Activated T-cell treated with anti-CD3 and anti-CD28 coated beads for 1 hour (primary cell): ENCODE measurements around the gene TMEM247.
"Not testable (repeated sequence)": the region's sequence is repeated elsewhere in the genome, so short reads cannot be mapped to it uniquely, and the experiment has no call there.

Source experiments
- DNase-seq: peaks from one replicate; pipeline ENCODE4 v3.0.0-alpha.2; 2020; ENCODE audit warnings: low read depth

Gene TMEM247

GRCh38 chr2:46512185-46512584 is 32.8 kb downstream of the TMEM247 start:
- DNase-seq: no peak

- DNase-seq: no peak
Observed at GRCh38 chr2:46514738-46515137, 35.4 kb downstream of the TMEM247 start.

- no peak for DNase-seq
Observed at GRCh38 chr2:46517485-46517884, 38.1 kb downstream of the TMEM247 start.

GRCh38 chr2:46518861-46519260 is 39.5 kb downstream of the TMEM247 start:
- DNase-seq: no peak

GRCh38 chr2:46519265-46519664 is 39.9 kb downstream of the TMEM247 start:
- DNase-seq: no peak

GRCh38 chr2:46520130-46520711 is 40.9 kb downstream of the TMEM247 start:
- DNase-seq: no peak

- DNase-seq: no peak
Observed at GRCh38 chr2:46521215-46521683, 41.9 kb downstream of the TMEM247 start.

GRCh38 chr2:46522385-46522784 is 43.0 kb downstream of the TMEM247 start:
- DNase-seq: not testable (repeated sequence)

- no peak for DNase-seq
Observed at GRCh38 chr2:46525522-46526155, 46.3 kb downstream of the TMEM247 start.

GRCh38 chr2:46528880-46529279 is 49.5 kb downstream of the TMEM247 start:
- no peak for DNase-seq

GRCh38 chr2:46530639-46531038 is 51.3 kb downstream of the TMEM247 start:
- no peak for DNase-seq

- DNase-seq: no peak
Observed at GRCh38 chr2:46531863-46532262, 52.5 kb downstream of the TMEM247 start.
